Stimulated activated CD8-positive, alpha-beta memory T cell treated with anti-CD3 and anti-CD28 coated beads, Interleukin-7, amount 100 ng/mL, for 48 hours (primary cell): ENCODE measurements around the gene MRPL55.

Source experiments
- DNase-seq, 2 donors: peaks; one replicate each; pipeline ENCODE4 v3.0.0-alpha.2; 2020; ENCODE audit warnings: low read depth in 1 of 2; ENCODE audit errors: extremely low read depth in 1 of 2

Gene MRPL55

DNA sequence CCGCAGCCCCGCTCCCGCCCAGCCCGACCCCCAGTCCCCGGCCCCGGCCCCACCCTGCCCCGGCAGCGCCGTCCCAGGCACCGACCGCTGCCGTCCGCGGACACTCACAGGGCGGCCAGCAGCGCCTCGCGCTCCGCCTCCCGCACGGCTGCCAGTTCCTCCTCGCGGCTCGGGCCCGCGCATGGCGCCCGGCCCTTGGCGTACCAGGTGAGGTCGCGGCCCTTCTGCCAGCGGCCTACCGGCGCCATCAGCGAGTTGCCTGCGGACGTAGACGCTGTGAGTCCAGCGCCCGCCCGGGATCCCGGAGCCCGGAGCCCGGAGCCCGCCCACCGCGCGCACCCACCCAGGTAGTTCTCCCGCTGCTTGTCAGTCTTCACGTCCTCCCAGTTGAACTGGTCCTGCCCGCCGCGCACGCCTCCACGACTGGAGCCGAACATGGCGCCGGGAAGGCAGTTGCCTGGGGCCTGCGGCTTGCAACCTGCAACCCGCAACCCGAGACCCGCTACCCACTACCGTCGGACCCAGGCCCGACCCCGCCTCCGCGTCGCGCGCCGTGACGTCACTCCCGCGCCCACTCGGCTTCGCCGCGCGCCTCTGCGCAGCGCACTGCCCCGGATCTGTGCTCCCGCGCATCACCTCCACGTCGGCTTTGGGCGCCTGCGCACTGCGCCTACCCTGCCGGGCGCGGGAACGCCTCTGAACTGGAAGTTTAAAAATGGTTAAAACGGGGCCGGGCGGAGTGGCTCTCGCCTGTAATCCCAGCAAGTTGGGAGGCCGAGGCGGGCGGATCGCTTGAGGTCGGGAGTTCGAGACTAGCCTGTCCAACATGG, 6.1 kb downstream of the MRPL55 start, which contains the start of gene C1orf35:
Gene C1orf35, minus strand, starts transcription at position 535 of the 830 bp plus-strand sequence. Its CDS starts 98 bp downstream, at position 437.
- DNase-seq = peak; percentile 87 to 91

DNA sequence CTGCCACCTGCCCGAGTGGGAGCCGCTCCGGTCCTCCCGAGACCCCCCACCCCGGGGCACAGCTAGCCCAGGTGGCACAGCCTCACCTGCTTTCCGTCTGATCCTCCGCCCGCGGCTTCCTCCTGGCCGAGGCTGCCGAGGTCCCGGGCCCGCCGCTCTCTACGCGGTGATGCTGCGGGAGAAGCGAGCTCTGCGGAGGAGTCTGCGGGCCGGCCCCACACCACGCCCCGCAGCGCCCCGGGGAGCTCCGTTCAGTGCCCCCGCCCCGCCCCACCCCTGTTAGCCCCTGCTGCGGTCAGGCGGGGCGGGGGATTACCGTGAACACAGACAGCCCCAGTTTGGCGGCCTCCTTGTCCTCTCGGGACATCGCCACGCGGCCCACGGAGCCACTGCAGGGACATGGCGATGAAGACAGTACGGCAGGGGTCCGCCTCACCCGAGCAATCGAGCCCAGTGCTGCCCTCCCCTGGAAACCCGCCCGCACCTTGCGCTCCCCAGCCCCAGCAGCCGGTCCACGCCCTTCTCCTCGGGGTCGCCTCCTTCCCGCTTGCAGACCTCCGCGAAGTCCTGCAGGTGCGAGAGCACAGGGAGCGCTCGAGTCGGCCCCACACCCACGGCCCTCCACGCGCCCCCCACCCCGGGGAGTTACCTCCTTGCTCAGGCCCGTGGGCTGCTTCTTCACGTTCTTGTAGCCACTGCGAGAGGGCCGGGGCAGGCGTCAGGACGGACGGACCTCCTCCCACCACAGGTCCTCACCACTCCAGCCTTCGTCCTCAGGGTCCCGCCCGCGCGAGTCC, 6.9 kb downstream of the MRPL55 start:
- no peak for DNase-seq

DNA sequence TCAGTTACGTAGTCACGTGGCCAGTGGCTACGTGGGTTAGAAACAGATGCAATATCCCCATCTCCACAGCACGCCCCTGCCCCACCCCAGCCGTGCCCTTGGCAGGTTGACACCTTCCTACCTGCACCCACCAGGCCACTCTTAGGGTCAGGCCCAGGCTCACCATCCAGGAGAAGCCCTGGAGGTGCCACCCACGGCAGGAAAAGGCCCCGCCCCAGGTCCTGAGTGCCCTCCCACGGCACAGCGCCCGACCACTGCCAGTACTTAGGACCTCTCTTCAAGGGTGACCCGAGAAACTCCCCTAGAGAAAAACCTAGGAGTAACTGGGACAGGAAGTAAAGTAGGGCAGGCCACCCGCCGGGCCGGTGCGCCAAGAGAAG, 7.5 kb downstream of the MRPL55 start:
- DNase-seq = no peak

DNA sequence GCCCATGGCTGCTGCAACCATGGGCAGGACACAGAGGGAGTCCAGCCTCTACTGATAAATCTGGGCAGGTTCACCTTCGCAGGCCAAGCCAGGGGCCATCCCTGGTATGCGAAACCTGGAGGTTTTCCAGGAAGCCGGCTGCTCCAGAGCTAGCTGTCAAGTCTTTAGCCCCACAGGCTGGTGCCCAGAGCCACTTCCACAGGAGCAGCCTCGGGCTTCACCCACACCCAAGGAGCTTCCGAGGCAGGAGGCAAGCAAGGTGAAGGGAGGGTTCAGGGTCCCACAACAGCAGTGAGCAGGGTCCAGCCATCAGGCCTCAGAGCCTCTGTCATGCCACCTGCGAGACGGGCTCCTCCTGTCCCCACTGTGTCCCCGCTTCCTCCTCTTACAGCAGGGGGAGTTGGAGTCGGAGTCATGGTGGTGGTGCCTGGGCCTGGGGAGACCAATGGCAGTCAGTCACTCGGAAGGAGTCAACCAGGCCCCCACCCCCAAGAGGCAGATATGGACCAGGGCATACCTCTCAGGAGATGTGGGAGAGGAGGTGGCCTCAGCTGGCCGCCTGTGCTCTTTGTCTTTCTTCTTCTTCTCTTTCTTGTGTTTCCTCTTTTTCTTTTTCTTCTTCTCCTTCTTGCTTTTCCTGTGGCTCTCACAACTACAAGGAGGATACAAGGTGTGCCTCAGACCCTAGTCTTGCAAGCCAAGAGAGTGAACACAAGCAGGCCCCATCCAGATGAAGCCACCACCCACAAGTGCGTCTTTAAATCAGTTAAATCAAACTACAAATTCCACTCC, 8.1 kb downstream of the MRPL55 start:
- DNase-seq = no peak

DNA sequence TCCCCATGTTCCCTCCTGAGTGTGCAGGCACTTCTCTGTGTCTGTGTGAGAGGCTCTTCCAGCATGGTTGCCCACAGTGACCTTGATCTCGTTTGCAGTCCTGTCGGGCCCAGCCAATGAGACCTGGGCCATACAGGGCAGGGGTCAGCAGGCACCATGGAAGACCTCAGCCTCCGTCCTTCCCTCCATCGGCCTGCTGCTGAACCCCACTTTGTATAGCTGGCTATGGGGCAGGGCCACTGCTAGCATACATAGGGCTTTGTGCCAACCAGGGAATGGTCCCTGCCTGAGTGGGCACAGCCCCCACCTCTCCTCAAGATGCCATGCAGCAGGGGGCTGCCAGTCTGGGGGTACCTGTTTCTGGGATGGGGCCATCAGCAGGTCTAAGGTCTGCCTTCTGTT, 9.8 kb downstream of the MRPL55 start:
- DNase-seq = no peak

DNA sequence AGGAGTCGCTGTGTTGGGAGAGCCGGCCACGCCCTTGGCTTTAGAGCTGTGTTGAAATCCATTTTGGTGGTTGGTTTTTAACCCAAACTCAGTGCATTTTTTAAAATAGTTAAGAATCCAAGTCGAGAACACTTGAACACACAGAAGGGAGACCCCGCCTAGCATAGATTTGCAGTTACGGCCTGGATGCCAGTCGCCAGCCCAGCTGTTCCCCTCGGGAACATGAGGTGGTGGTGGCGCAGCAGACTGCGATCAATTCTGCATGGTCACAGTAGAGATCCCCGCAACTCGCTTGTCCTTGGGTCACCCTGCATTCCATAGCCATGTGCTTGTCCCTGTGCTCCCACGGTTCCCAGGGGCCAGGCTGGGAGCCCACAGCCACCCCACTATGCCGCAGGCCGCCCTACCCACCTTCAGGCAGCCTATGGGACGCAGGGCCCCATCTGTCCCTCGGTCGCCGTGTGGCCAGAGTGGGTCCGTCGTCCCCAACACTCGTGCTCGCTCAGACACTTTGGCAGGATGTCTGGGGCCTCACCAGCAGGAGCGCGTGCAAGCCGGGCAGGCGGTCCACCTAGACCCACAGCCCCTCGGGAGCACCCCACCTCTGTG, 10.7 kb downstream of the MRPL55 start:
- DNase-seq = no peak

DNA sequence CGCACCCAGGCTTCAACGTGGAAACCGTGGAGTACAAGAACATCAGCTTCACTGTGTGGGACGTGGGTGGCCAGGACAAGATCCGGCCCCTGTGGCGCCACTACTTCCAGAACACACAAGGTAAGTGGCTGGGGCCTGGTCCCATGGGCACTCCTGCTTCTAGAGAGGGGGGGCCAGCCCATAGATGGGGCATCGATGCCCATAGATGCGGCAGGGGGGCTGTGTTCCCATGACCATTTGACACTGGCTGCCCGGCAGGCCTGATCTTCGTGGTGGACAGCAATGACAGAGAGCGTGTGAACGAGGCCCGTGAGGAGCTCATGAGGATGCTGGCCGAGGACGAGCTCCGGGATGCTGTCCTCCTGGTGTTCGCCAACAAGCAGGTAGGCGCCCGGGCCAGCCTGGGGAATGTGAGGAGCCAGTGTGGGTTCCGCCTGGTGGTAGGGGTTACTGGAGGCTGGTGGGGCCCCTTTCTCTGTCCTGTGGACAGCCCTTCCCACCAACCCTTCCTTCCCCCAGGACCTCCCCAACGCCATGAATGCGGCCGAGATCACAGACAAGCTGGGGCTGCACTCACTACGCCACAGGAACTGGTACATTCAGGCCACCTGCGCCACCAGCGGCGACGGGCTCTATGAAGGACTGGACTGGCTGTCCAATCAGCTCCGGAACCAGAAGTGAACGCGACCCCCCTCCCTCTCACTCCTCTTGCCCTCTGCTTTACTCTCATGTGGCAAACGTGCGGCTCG, 11.6 kb downstream of the MRPL55 start:
- no peak for DNase-seq

DNA sequence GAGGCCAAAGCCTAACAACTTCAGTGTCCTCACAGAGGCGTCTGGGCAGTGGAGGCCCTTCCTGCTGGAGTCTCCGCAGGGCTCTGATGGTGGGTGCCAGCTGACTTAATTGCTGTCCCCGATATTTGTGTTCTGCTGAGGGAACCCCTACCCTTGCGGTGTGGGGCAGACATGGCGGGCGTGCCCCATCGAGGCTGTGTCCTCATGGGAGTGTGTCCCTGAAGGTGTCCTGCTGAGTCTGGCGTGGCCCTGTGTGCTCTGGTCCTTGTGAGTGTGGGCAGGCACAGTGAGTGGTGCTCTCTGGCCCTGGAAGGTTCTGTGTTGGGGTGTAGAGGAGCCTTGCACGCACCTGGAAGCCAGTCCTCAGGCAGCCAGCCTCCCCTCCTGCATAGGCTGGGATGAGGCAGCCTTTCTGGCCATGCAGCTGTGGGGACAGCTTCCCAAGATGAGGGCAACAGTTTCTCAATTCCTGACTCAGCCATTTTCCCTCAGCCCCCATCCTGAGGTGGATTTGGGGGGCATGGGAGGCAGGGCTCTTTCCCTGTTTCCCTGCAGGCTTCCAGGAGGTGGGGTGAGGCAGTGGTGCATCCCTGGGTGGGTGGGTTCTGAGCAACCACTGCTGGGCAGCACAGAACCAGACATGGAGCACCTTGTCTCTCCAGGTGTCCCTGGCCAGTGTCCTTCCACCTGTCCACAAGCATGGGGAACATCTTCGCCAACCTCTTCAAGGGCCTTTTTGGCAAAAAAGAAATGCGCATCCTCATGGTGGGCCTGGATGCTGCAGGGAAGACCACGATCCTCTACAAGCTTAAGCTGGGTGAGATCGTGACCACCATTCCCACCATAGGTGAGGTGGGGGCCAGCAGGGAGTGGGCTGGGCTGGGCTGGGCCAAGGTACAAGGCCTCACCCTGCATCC, 12.4 kb downstream of the MRPL55 start:
- no peak for DNase-seq

DNA sequence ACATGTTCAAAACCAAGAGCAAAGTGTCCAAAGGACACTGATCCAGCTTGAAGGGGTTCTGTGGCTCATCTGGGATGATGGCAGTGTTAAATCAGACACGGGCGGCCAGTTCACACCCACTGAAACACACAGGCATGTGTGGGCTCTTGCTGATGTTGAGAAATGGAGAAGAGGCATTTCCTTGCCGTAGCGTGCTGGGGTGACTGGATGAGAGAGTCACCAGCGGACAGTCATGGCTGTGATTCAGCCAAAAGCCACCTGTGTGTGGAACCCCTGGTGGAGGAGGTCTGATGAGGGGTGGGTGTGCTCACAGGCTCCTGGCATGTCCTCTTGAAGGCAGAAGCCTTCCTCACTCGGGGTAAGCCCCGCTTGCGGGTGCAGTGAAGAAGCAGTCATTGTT, 13.2 kb downstream of the MRPL55 start:
- no peak for DNase-seq

DNA sequence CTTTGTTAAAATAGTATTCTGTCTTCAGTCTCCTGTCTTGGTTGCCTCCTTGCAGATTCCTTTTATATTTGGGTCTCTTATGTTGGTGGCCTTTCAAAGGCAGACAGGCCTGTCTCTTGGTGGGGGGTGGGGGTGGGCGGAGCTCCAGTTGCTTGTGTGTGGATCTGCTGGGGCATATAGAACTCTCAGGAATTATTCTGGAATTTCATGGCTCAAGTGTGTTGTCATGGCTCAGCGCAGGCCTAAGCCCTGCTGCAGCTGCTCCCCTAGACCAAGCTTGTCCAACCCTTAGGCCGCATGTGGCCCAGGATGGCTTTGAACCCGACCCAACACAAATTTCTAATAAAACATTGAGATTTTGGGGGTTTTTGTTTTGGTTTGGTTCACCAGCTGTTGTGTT, 13.9 kb downstream of the MRPL55 start:
- DNase-seq = no peak

DNA sequence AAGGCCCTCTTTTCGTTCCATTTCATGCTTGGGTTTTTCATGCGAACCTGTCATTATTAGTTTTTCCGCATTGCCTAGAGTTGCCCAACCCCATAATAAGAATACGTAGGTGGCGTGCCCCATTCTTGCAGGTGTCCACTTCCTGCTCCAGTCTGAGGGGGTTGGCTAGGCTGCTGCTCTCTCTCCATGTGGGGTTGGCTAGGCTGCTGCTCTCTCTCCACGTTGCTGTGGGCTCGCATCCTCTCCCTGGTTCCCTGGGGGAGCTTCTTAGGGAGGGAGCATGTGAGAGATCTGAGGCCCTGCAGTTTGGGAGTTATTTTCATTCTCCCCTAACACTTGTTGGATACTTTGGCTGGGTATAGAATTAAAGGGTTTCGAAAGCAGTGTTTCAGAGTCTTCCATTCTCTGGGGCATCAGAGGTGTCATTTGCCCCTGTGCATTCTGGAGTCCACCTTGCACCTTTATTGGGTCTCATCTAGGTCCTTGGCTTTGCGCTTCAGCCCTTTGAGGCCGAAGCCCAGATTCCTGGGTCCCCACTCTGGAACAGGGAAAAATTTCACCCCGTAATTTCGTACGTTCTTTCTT, 14.6 kb downstream of the MRPL55 start:
- no peak for DNase-seq

DNA sequence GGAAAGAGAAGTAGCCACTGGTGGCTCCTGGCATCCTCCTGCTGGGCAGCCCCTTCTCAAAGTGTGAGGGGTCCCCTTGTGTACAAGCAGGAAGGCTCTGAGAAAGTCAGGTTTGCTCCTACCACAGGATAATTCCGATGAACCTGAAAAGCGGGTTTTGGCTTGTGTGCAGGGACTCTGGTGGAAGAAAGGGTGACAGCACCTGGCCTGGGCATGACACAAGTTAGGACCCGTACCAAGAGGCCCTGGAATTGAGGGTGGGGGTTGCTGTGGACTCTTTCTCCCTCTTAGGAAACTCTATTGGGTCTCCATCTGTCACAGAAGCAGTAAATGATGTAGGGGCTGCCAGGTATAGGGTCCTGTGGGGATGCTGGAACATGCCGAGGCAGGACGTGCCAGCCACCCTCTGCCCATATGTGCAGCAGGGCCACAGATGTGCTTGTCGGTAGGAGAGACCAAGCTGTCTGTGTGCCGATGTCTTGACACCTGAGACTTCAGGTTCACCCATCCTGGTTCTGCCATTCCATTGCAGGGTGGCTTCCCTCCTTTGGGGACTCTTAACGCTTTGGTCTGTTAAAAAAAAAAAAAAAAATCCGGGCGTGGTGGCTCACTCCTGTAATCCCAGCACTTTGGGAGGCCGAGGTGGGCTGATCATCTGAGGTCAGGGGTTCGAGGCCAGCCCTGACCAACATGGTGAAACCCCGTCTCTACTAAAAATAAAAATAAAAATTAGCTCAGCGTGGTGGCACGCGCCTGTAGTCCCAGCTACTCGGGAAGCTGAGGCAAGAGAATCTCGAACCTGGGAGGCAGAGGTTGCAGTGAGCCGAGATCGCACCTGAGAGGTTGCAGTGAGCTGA, 15.8 kb downstream of the MRPL55 start:
- no peak for DNase-seq

DNA sequence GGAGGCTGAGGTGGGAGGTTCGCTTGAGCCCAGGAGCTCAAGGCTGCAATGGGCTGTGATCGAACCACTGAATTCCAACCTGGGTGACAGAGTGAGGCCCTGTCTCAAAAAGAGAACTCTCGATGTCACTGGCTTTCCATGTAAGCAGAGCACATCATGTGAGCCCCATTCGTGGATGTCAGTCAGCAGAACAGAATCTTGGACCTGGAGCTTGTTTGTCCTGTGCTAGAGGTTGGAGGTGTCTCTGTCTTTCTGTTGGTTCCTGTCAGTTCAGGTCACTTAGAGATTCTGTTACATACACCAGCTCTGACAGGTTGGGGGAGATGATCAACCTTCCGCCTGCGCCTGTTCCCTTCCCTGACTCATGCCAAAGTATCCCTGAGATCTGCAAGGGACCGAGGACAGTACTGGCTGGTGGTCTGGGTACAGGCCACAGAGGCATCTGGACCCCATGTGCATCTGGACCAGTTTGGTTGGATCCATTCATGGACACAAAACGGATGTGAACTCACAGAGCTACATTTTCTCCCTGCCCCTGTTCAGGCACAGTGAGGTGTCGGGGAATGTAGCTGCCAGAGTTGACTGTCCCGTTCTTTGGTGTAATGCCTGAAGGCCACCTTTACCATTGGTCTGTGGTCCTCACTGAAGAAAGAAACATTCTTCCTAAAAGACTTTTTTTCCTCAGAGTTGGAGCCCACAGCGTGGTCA, 16.6 kb downstream of the MRPL55 start:
- DNase-seq = no peak

DNA sequence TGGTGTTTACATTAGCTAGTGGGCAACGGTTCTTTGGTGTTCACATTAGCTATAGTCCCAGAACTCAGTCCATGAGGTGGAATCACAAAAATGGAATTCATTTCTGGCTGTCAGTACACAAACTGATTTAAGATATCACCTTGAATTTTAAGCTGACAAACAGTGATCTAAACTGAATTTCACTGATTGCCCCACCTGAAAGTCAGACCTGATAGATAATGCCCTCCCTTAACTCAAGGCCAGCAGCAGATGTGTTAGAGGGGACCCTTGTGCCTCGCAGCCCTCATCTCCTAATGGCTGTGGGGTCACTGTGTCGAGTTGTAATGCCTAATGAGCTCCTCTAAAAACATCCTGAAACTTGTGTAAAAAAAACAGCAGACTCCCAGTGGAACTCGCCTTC, 18.0 kb downstream of the MRPL55 start:
- DNase-seq = no peak

DNA sequence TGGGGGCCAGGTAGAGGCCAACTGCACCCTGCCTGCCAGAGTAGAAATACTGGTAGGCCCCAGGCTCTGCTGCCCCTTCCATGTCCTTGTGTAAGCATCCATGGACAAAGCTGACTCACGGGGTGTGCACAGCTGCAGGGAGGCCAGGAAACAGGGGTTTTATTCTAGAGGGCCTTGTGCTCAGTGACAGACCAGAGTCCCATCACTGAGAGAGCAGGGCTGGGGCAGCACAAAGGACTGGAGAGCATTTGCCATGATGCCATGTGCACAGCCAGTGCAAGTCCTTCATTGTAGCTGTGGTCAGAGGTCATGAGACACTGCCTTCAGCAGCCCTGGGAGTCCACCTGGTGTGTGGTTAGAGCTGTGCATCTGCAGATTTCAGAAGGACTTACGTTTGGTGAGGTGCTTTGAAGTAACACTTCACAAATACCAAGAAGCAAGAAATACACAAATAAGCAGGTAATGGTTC, 18.5 kb downstream of the MRPL55 start:
- no peak for DNase-seq

DNA sequence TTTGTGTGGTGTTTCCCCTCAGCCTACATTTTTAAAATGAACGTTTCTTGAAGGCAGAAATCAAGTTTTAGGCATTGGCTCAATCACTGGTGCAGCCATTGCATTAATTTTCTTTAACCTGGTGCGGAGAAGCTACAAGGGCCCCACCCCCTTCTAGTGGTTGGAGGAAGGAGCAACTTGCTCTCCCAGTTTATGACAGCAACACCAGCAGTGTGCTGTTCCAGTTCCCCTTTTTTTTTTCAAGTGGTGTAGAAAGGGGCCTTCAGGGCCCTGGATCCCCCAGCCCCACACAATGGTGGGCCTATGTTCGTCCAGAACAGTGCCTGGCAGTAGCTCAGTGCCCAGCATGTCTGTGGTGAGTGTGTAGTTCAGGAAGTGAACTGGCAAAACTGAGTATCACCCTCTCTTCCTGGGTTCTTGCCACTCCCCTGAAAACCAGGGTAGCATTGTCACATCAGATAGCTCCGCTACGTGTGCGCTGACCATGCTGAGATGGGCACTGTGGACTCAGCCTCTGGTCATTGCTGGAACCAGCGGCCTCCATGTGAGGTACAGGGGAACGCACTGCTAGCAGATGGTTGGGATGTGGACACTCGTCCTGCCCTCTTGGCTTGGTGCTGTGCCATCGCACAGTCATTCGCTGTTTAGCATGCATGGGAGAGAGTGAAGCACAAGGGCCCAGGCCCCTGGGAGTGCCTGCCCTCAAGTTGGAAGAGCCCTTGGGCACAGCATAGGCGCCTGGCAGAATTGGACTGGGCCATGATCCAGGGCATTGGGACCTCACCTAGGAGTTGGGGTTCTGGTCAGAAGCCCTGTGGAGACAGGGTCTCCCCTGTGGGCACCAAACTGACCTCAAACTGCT, 19.3 kb downstream of the MRPL55 start:
- no peak for DNase-seq
